ENCODE measurements around the gene PPME1.

GRCh38 chr11:74288161-74288560 lies 117.1 kb downstream of the PPME1 start:
- TF ChIP-seq, protein P1, sequence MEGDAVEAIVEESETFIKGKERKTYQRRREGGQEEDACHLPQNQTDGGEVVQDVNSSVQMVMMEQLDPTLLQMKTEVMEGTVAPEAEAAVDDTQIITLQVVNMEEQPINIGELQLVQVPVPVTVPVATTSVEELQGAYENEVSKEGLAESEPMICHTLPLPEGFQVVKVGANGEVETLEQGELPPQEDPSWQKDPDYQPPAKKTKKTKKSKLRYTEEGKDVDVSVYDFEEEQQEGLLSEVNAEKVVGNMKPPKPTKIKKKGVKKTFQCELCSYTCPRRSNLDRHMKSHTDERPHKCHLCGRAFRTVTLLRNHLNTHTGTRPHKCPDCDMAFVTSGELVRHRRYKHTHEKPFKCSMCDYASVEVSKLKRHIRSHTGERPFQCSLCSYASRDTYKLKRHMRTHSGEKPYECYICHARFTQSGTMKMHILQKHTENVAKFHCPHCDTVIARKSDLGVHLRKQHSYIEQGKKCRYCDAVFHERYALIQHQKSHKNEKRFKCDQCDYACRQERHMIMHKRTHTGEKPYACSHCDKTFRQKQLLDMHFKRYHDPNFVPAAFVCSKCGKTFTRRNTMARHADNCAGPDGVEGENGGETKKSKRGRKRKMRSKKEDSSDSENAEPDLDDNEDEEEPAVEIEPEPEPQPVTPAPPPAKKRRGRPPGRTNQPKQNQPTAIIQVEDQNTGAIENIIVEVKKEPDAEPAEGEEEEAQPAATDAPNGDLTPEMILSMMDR (IDR thresholded peaks at IDR 0.05; ENCODE audit: insufficient read depth, low read depth, low read length): no peak
- TF ChIP-seq EZH2 (IDR thresholded peaks at IDR 0.05; ENCODE audit: insufficient read depth, low read length): no peak

Measured in astrocyte (in vitro differentiated cells and primary cell).